ENCODE data around the gene FUT1. TPM values are rescaled to one million over a fixed set of nuclear protein-coding genes. Genes with fewer than 3 reads are reported as not detected.
A peak's percentile ranks its signal among the peaks of the same experiment; 100 is the strongest.

Gene FUT1
- total RNA-seq, 1 experiment from 2014 or later = 14.7 TPM

DNA sequence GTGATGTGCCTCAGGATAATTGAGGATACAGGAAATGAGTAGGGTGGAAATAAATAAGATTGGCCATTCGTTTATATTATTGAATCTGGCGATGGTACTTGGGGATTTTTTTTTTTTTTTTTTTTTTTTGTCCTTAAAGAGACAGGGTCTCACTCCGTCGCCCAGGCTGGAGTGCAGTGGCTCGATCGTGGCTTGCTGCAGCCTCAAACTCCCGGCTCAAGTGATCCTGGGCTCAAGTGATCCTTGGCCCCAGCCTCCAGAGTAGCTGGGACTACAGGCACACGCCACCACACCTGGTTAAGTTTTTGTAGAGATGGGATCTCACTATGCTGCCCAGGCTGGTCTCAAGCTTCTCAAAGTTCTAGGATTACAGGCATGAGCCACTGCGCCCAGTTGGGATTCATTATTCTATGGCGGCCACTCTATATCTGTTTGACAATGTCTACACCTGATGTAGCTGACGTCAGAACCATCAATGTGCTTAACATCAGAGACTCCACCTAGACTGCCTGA is 30.2 kb downstream of the FUT1 start:
- ChIA-PET CTCF (no interaction called here), POLR2A (no interaction called here)
- no peak for DNase-seq (ENCODE audit: unreplicated experiment)
- intact Hi-C loops (cut with micrococcal nuclease) = no loop called here
- H3K27me3 Mint-ChIP-seq (ENCODE audit: insufficient read depth, unreplicated experiment) = no peaks in the 10 kb centered on the region
- no peak overlapping the region for H3K4me3 Mint-ChIP-seq (ENCODE audit: unreplicated experiment)
- BruUV-seq (replicated peaks) = no TSS peak
- peaks cover 8% of the 10 kb centered on the region for H3K9me3 Mint-ChIP-seq (ENCODE audit: unreplicated experiment)
- H3K36me3 Mint-ChIP-seq (ENCODE audit: insufficient read depth, unreplicated experiment) = no peaks in the 10 kb centered on the region
- H3K4me1 Mint-ChIP-seq (ENCODE audit: insufficient read depth, unreplicated experiment) = peaks cover 13% of the 10 kb centered on the region
- TF ChIP-seq, protein P1, sequence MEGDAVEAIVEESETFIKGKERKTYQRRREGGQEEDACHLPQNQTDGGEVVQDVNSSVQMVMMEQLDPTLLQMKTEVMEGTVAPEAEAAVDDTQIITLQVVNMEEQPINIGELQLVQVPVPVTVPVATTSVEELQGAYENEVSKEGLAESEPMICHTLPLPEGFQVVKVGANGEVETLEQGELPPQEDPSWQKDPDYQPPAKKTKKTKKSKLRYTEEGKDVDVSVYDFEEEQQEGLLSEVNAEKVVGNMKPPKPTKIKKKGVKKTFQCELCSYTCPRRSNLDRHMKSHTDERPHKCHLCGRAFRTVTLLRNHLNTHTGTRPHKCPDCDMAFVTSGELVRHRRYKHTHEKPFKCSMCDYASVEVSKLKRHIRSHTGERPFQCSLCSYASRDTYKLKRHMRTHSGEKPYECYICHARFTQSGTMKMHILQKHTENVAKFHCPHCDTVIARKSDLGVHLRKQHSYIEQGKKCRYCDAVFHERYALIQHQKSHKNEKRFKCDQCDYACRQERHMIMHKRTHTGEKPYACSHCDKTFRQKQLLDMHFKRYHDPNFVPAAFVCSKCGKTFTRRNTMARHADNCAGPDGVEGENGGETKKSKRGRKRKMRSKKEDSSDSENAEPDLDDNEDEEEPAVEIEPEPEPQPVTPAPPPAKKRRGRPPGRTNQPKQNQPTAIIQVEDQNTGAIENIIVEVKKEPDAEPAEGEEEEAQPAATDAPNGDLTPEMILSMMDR (IDR thresholded peaks at IDR 0.05; ENCODE audit: unreplicated experiment) = no peak
- H3K27ac Mint-ChIP-seq (ENCODE audit: low read depth, unreplicated experiment) = no peak overlapping the region

DNA sequence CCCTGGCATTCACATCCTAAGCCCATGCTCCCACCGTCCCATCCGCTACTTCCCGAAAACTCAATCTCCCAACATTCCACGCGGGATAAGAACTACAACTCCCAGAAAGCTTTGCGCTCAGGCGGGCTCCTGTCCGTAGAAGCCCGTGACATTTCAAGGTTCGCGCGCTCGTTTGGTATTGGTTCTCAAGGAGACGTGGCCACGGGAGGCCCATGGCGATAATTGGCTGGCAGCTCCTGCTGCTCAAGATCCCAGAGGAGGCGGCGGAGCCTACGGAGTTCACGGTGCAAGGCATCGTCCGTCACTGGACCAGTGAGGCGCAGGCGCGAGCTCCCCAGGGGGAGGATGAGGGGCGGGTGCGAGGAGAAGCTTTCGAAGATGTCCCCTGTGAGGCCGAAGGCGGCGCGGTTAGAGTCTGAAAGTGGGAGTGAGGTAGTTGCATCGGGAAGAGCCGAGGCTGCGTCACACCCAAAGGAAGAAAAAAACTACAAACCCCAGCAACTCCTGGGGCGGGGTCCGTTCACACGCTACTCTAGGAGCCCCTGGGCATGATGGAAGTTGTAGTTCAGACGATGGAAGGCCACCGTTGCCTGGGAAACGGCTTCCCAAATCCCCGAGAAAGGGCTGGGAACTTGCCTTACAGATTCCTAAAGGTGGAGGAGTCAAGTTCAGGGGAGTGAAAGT is 31.7 kb downstream of the FUT1 start:
- ChIA-PET CTCF (interaction anchor here (0.6 to 0.9 kb wide), 5 partner anchors 33 to 457 kb away, joined by 3 to 5 read pairs (median 4); no protein-coding TSS in a partner anchor), POLR2A (interaction anchor here (0.6 to 1.2 kb wide), 9 partner anchors 8 to 1446 kb away, joined by 3 to 8 read pairs (median 3); partner anchors contain the start of genes CA11, FUT1, PPP1R15A and RPL18)
- Mint-ChIP-seq H3K4me3 (ENCODE audit: unreplicated experiment) (peak overlapping the region; percentile 87), H3K36me3 (ENCODE audit: insufficient read depth, unreplicated experiment) (no peaks in the 10 kb centered on the region), H3K9me3 (ENCODE audit: unreplicated experiment) (peaks cover 8% of the 10 kb centered on the region), H3K27me3 (ENCODE audit: insufficient read depth, unreplicated experiment) (no peaks in the 10 kb centered on the region), H3K27ac (ENCODE audit: low read depth, unreplicated experiment) (peak overlapping the region; percentile 30), H3K4me1 (ENCODE audit: insufficient read depth, unreplicated experiment) (peaks cover 13% of the 10 kb centered on the region)
- TF ChIP-seq, protein P1 (IDR thresholded peaks at IDR 0.05; ENCODE audit: unreplicated experiment) = no peak
- BruUV-seq (replicated peaks) = no TSS peak
- DNase-seq (ENCODE audit: unreplicated experiment) = peak; percentile 100
- intact Hi-C loops (cut with micrococcal nuclease) = no loop called here

DNA sequence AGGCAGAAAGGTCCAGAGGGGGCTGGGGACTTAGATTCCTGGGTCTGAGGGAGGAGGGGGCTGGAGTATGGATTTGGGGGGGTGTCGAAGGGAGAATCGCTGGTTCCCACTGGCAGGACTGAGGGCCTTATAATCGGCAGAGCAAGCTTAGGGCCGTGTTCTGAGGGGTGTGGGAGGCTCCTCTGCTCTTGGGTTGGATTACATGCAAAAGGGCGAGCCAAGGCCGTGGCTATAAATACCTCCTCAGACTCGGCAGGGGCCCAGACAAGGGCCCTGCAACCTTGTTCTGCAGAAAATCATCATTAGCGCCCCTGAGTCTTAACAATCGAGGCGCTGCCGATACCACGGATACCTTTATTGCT is 32.2 kb downstream of the FUT1 start:
- H3K4me1 Mint-ChIP-seq (ENCODE audit: insufficient read depth, unreplicated experiment) = peaks cover 10% of the 10 kb centered on the region
- peaks cover 6% of the 10 kb centered on the region for H3K9me3 Mint-ChIP-seq (ENCODE audit: unreplicated experiment)
- no TSS peak for BruUV-seq (replicated peaks)
- no peaks in the 10 kb centered on the region for H3K36me3 Mint-ChIP-seq (ENCODE audit: insufficient read depth, unreplicated experiment)
- ChIA-PET CTCF (interaction anchor here (0.6 to 0.9 kb wide), 3 partner anchors 32 to 457 kb away, joined by 3 to 4 read pairs (median 4); no protein-coding TSS in a partner anchor), POLR2A (interaction anchor here (0.6 to 1.2 kb wide), 8 partner anchors 8 to 1446 kb away, joined by 3 to 8 read pairs (median 4); partner anchors contain the start of genes CA11, FUT1, PPP1R15A and RPL18)
- peak overlapping the region; percentile 30 for H3K27ac Mint-ChIP-seq (ENCODE audit: low read depth, unreplicated experiment)
- no peaks in the 10 kb centered on the region for H3K27me3 Mint-ChIP-seq (ENCODE audit: insufficient read depth, unreplicated experiment)
- intact Hi-C loops (cut with micrococcal nuclease) = no loop called here
- no peak for DNase-seq (ENCODE audit: unreplicated experiment)
- TF ChIP-seq, protein P1 (IDR thresholded peaks at IDR 0.05; ENCODE audit: unreplicated experiment) = no peak
- H3K4me3 Mint-ChIP-seq (ENCODE audit: unreplicated experiment) = peak overlapping the region; percentile 87

DNA sequence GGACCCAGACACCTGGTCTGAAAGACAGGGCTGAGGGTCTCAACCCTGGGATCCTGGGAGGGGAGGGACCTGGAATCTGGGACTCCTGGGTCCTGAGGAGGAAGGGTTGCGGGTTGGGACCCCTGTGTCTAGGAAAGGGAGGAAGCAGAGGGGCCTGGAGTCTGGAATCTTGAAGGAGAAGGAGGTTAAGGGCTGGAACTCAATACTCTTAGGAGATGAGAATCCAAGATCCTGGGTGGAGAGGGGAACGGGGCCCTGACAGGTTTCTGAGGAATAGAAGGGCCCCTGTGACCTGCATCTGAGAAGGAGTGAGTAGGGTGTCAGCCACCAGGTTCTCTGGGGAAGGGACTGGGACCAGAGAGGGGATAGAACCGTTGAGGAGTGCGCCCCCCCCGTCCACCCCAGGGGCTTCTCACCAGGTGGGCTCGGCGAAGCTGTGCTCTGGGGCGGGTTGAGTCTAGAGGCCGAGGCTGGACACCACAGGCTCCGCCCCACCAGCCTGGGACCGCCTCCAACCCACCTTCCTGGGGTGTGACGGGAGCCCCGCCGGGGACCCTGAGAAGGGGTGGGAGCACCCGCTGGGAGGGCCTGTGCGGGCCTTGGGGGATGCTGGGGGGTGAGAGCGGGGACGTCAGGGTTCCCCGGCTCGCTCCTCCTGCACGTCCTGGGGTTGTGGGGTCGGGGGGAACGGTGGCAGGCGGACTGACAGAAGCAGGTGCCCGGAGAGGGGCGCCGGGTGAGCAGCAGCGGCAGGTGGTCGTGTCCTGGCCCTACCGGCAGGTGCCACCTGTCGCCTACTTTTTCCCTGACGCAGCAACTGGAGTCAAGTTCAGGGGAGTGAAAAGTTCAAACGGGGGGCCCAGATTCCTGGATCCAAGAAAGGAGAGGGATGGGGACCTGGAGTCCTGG is 32.9 kb downstream of the FUT1 start, which contains the start of gene MAMSTR:
TSS of gene MAMSTR (minus strand) at position 463 of the 909 bp plus-strand sequence. CDS start 694 bp downstream, outside the sequence.
- ChIA-PET POLR2A (no interaction called here), CTCF (no interaction called here)
- H3K4me1 Mint-ChIP-seq (ENCODE audit: insufficient read depth, unreplicated experiment) = peaks cover 12% of the 10 kb centered on the region
- no peaks in the 10 kb centered on the region for H3K36me3 Mint-ChIP-seq (ENCODE audit: insufficient read depth, unreplicated experiment)
- TF ChIP-seq, protein P1 (IDR thresholded peaks at IDR 0.05; ENCODE audit: unreplicated experiment) = no peak
- BruUV-seq (replicated peaks) = no TSS peak
- no peaks in the 10 kb centered on the region for H3K9me3 Mint-ChIP-seq (ENCODE audit: unreplicated experiment)
- H3K4me3 Mint-ChIP-seq (ENCODE audit: unreplicated experiment) = peak within 1 kb of the TSS; percentile 87
- DNase-seq (ENCODE audit: unreplicated experiment) = no peak
- no peaks in the 10 kb centered on the region for H3K27me3 Mint-ChIP-seq (ENCODE audit: insufficient read depth, unreplicated experiment)
- peak within 1 kb of the TSS; percentile 30 for H3K27ac Mint-ChIP-seq (ENCODE audit: low read depth, unreplicated experiment)
- intact Hi-C loops (cut with micrococcal nuclease) = no loop called here

All from MCF 10A (cell line).